ENCODE results near the gene STARD10. TPM values are rescaled to one million over a fixed set of nuclear protein-coding genes. Genes with fewer than 3 reads are reported as not detected.

STARD10 gene
- total and polyA plus RNA-seq, 2 donors (not counting 3 experiments of a cell fraction or from before 2014, with no cell fraction given) = 16.1 to 22.5 TPM

- Histone ChIP-seq H3K9ac (replicated peaks; ENCODE audit: extremely low read depth, insufficient read depth, low read length) (no peak overlapping the region), H3K4me3 (replicated peaks in 1 of 3; ENCODE audit: insufficient read depth in 1 of 3, low read depth in 1 of 3, low read length in 3 of 3) (no peak overlapping the region), H3K27ac (ENCODE audit: insufficient read depth, low read depth, low read length) (no peak overlapping the region), H3K9me1 (replicated peaks; ENCODE audit: control insufficient read depth, extremely low read depth, insufficient read depth, low read length) (no peaks in the 10 kb centered on the region), H3K4me2 (ENCODE audit: insufficient read depth, low read length) (no peak overlapping the region), H3K9me3 (replicated peaks; ENCODE audit: control insufficient read depth, insufficient read depth, low read length) (no peaks in the 10 kb centered on the region), H3K27me3 (ENCODE audit: control insufficient read depth in 2 of 2, insufficient read depth in 2 of 2, low read length in 2 of 2) (no peaks in the 10 kb centered on the region), H3K36me3 (ENCODE audit: control insufficient read depth in 2 of 2, extremely low read depth in 1 of 2, insufficient read depth in 2 of 2, low read length in 2 of 2) (peaks cover 5 to 6% of the 10 kb centered on the region in 2 experiments), H3K4me1 (ENCODE audit: control insufficient read depth, extremely low read depth, insufficient read depth, low read length) (peaks cover 16% of the 10 kb centered on the region), H4K20me1 (replicated peaks; ENCODE audit: control insufficient read depth, extremely low read depth, insufficient read depth, low read length) (no peaks in the 10 kb centered on the region), H3K79me2 (ENCODE audit: control insufficient read depth, insufficient read depth, low read length) (peaks cover 4% of the 10 kb centered on the region), H2AFZ (ENCODE audit: low read depth, low read length) (no peak overlapping the region)
- TF ChIP-seq MAX (IDR thresholded peaks at IDR 0.05; ENCODE audit: insufficient read depth, insufficient read length) = no peak
- TF ChIP-seq EZH2 (IDR thresholded peaks at IDR 0.05; ENCODE audit: borderline replicate concordance, low read depth, low read length, severe bottlenecking) = no peak
- no peak for FAIRE-seq
- BruUV-seq (replicated peaks) = no TSS peak
- DNase-seq (ENCODE audit: low read depth, low spot score) = no peak
- intact Hi-C loops (cut with micrococcal nuclease) (loop anchor here (10.0 kb wide), 1 partner anchor 554 kb away; the partner anchor contains the start of gene RELT), dilution Hi-C loops (cut with MboI; ENCODE audit: extremely low pct_ligation_motif_present, low sequenced_read_pairs) (no loop called here)
- ChIA-PET POLR2A (no interaction called here), CTCF (no interaction called here)
Measured at GRCh38 chr11:72820439-72821139, 26.7 kb upstream of the STARD10 start.

- Histone ChIP-seq H3K4me3 (replicated peaks in 1 of 3; ENCODE audit: insufficient read depth in 1 of 3, low read depth in 1 of 3, low read length in 3 of 3) (no peak overlapping the region), H3K9me1 (replicated peaks; ENCODE audit: control insufficient read depth, extremely low read depth, insufficient read depth, low read length) (no peaks in the 10 kb centered on the region), H3K4me2 (ENCODE audit: insufficient read depth, low read length) (no peak overlapping the region), H3K9ac (replicated peaks; ENCODE audit: extremely low read depth, insufficient read depth, low read length) (no peak overlapping the region), H3K27ac (ENCODE audit: insufficient read depth, low read depth, low read length) (no peak overlapping the region), H3K27me3 (ENCODE audit: control insufficient read depth in 2 of 2, insufficient read depth in 2 of 2, low read length in 2 of 2) (no peaks in the 10 kb centered on the region), H4K20me1 (replicated peaks; ENCODE audit: control insufficient read depth, extremely low read depth, insufficient read depth, low read length) (no peaks in the 10 kb centered on the region), H3K79me2 (ENCODE audit: control insufficient read depth, insufficient read depth, low read length) (peaks cover 9% of the 10 kb centered on the region), H3K36me3 (ENCODE audit: control insufficient read depth in 2 of 2, extremely low read depth in 1 of 2, insufficient read depth in 2 of 2, low read length in 2 of 2) (peaks cover 5 to 6% of the 10 kb centered on the region in 2 experiments), H3K9me3 (replicated peaks; ENCODE audit: control insufficient read depth, insufficient read depth, low read length) (no peaks in the 10 kb centered on the region), H3K4me1 (ENCODE audit: control insufficient read depth, extremely low read depth, insufficient read depth, low read length) (peaks cover 23% of the 10 kb centered on the region), H2AFZ (ENCODE audit: low read depth, low read length) (no peak overlapping the region)
- CTCF ChIA-PET = interaction anchor here (1.6 to 2.4 kb wide), 2 partner anchors 12 to 94 kb away, joined by 6 to 7 read pairs; no protein-coding TSS in a partner anchor
- BruUV-seq (replicated peaks) = no TSS peak
- intact Hi-C loops (cut with micrococcal nuclease) (no loop called here), dilution Hi-C loops (cut with MboI; ENCODE audit: extremely low pct_ligation_motif_present, low sequenced_read_pairs) (no loop called here)
- no peak for TF ChIP-seq JUN (IDR thresholded peaks at IDR 0.05; ENCODE audit: borderline replicate concordance, insufficient read depth, insufficient read length, low read depth)
- TF ChIP-seq POLR2AphosphoS5 (IDR thresholded peaks at IDR 0.05; ENCODE audit: insufficient read depth, low read depth, low read length) = no peak
- TF ChIP-seq EZH2 (IDR thresholded peaks at IDR 0.05; ENCODE audit: borderline replicate concordance, low read depth, low read length, severe bottlenecking) = no peak
- TF ChIP-seq GATA2 (IDR thresholded peaks at IDR 0.05; ENCODE audit: insufficient read depth, insufficient read length, low read depth, low read length) = no peak
- no peak for FAIRE-seq
- POLR2A ChIA-PET = no interaction called here
- no peak for DNase-seq (ENCODE audit: low read depth, low spot score)
Measured at GRCh38 chr11:72818971-72819370, 25.1 kb upstream of the STARD10 start.
